Measurements from ENCODE around the gene LAPTM5. TPM values are rescaled to one million over a fixed set of nuclear protein-coding genes. Genes with fewer than 3 reads are reported as not detected.
A peak's percentile ranks its signal among the peaks of the same experiment; 100 is the strongest.

The LAPTM5 gene
- total RNA-seq, 1 donor from 2014 or later: 0.77 TPM

DNA sequence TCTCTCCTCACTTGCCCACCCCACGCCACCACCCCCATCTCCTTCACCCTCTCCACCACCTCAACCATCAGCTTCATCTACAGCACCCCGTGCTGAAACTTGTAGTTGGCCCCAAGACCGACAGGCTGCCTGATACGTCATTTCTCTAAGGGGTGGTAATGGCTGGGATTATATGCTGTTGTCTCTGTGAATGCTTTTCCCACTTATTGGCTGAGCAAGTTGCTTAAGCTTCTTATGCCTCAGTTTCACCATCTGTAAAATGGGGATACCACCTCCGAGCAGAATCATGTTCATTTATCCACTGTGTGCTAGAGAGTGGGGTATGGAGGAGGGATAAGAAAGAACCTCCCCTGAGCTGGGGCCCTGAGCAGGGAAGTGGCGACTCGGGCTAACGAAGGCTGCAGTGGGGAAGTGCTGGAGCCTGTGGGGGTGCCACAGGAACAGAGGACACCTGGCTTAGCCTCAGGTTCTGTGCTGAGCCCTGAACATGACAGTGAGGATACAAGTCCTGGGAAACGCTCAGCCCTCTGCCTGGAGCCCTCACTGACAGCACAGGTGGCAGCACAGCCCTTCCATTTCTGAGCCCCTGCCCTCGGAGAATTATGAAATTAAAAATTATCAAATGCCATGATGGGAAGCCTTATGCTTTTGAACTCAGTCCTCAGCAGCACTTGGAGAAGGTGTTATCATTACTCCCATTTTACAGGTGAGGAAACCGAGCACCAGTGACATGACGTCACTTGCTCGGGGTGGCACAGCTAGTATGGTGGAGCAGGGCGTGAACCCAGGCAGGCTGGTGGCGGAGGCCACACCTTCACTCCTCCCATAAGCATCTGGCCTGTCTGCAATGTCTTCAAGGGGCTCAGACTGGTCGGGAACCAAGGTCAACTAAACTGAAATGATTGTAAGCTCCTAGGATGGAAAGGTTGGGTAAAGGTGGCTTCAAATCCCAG lies 37.0 kb downstream of the LAPTM5 start:
- Mint-ChIP-seq H3K27ac (ENCODE audit: unreplicated experiment) (no peak overlapping the region), H3K4me1 (ENCODE audit: low read depth, unreplicated experiment) (peaks cover 1% of the 10 kb centered on the region), H3K36me3 (ENCODE audit: low read depth, unreplicated experiment) (peaks cover 3% of the 10 kb centered on the region), H3K27me3 (ENCODE audit: low read depth, unreplicated experiment) (peaks cover 3% of the 10 kb centered on the region), H3K4me3 (ENCODE audit: unreplicated experiment) (no peak overlapping the region), H3K9me3 (ENCODE audit: unreplicated experiment) (peaks cover 2% of the 10 kb centered on the region)
- Histone ChIP-seq H3K27me3 (ENCODE audit: insufficient read depth, low read length) (no peaks in the 10 kb centered on the region), H3K27ac (ENCODE audit: low read depth, low read length) (no peak overlapping the region), H3K4me2 (ENCODE audit: low read length) (no peak overlapping the region), H3K79me2 (ENCODE audit: insufficient read depth, low read length) (no peaks in the 10 kb centered on the region), H3K9me3 (ENCODE audit: insufficient read depth, low read depth, low read length) (no peaks in the 10 kb centered on the region), H3K9ac (ENCODE audit: low read length) (no peak overlapping the region), H3K36me3 (ENCODE audit: insufficient read depth, low read length) (no peaks in the 10 kb centered on the region), H3K4me3 (ENCODE audit: insufficient read depth, low read depth, low read length) (no peak overlapping the region), H2AFZ (ENCODE audit: low read depth, low read length) (no peak overlapping the region), H3K4me1 (ENCODE audit: insufficient read depth, low read length) (peaks cover 6% of the 10 kb centered on the region), H4K20me1 (ENCODE audit: insufficient read depth, low read length) (peaks cover 6% of the 10 kb centered on the region)
- DNase-seq (ENCODE audit: low read depth) (no peak), FAIRE-seq (no peak)
- TF ChIP-seq, protein P1, sequence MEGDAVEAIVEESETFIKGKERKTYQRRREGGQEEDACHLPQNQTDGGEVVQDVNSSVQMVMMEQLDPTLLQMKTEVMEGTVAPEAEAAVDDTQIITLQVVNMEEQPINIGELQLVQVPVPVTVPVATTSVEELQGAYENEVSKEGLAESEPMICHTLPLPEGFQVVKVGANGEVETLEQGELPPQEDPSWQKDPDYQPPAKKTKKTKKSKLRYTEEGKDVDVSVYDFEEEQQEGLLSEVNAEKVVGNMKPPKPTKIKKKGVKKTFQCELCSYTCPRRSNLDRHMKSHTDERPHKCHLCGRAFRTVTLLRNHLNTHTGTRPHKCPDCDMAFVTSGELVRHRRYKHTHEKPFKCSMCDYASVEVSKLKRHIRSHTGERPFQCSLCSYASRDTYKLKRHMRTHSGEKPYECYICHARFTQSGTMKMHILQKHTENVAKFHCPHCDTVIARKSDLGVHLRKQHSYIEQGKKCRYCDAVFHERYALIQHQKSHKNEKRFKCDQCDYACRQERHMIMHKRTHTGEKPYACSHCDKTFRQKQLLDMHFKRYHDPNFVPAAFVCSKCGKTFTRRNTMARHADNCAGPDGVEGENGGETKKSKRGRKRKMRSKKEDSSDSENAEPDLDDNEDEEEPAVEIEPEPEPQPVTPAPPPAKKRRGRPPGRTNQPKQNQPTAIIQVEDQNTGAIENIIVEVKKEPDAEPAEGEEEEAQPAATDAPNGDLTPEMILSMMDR (IDR thresholded peaks at IDR 0.05; ENCODE audit: insufficient read depth, low read depth, low read length): no peak
- TF ChIP-seq EZH2 (IDR thresholded peaks at IDR 0.05; ENCODE audit: insufficient read depth, low read length): no peak

DNA sequence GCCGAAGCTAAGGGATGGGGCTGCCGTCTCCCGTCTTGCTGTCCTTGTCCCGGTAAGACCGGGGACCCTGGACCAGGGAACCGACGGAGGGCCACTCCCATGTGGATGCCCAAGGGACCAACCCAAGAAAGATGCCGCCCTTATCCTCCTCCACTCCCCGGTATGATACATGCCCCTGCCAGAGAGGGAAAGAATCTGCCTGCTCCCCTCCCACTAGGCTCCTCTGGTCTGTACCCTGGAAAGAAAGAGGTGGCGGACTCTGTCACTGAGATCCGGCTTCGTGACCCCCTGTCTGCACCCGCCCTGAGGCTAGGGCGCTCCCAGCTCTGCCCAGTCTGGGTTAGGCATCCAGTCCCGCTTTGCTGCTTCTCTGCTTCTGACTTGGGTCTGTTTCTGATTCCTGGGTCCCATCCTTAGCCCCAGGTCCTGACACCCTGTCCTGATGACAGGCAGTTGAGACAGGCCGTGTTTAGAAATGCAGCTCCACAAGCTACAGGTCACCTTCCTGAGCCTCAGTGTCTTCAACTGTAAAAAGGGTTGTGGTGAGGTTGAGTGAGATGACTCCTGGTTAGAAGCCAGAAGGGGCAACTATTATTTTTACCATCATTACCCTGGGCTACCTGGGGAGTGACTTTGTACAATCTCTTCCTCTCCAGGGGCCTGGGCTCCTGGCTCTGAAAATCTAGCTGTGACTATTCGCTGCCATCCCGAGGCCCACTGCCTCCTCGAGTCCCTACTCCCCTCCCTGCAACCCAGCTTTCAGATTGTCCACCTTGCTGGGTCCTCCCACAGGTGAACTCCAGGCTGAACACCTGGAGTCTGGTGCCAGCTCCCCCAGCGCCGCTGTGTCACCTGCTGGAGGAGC lies 37.9 kb downstream of the LAPTM5 start:
- H3K27ac ChIP-seq (ENCODE audit: low read depth, low read length): no peak overlapping the region
- DNase-seq (ENCODE audit: low read depth): peak; percentile 26
- no peaks in the 10 kb centered on the region for H3K79me2 ChIP-seq (ENCODE audit: insufficient read depth, low read length)
- H4K20me1 ChIP-seq (ENCODE audit: insufficient read depth, low read length): peaks cover 6% of the 10 kb centered on the region
- H3K27me3 Mint-ChIP-seq (ENCODE audit: low read depth, unreplicated experiment): peaks cover 3% of the 10 kb centered on the region
- H3K4me1 ChIP-seq (ENCODE audit: insufficient read depth, low read length): peaks cover 6% of the 10 kb centered on the region
- TF ChIP-seq, protein P1 (IDR thresholded peaks at IDR 0.05; ENCODE audit: insufficient read depth, low read depth, low read length): no peak
- TF ChIP-seq EZH2 (IDR thresholded peaks at IDR 0.05; ENCODE audit: insufficient read depth, low read length): no peak
- H3K9ac ChIP-seq (ENCODE audit: low read length): peak overlapping the region; percentile 92
- H3K4me3 ChIP-seq (ENCODE audit: insufficient read depth, low read depth, low read length): peak overlapping the region; percentile 60
- no peaks in the 10 kb centered on the region for H3K36me3 ChIP-seq (ENCODE audit: insufficient read depth, low read length)
- peaks cover 3% of the 10 kb centered on the region for H3K36me3 Mint-ChIP-seq (ENCODE audit: low read depth, unreplicated experiment)
- peaks cover 1% of the 10 kb centered on the region for H3K4me1 Mint-ChIP-seq (ENCODE audit: low read depth, unreplicated experiment)
- H3K4me3 Mint-ChIP-seq (ENCODE audit: unreplicated experiment): peak overlapping the region; percentile 71
- no peak overlapping the region for H3K27ac Mint-ChIP-seq (ENCODE audit: unreplicated experiment)
- H2AFZ ChIP-seq (ENCODE audit: low read depth, low read length): no peak overlapping the region
- peaks cover 2% of the 10 kb centered on the region for H3K9me3 Mint-ChIP-seq (ENCODE audit: unreplicated experiment)
- no peaks in the 10 kb centered on the region for H3K27me3 ChIP-seq (ENCODE audit: insufficient read depth, low read length)
- H3K4me2 ChIP-seq (ENCODE audit: low read length): peak overlapping the region; percentile 90
- no peak for FAIRE-seq
- no peaks in the 10 kb centered on the region for H3K9me3 ChIP-seq (ENCODE audit: insufficient read depth, low read depth, low read length)
